ENCODE measurements around the gene AFF3.

Gene AFF3

DNA sequence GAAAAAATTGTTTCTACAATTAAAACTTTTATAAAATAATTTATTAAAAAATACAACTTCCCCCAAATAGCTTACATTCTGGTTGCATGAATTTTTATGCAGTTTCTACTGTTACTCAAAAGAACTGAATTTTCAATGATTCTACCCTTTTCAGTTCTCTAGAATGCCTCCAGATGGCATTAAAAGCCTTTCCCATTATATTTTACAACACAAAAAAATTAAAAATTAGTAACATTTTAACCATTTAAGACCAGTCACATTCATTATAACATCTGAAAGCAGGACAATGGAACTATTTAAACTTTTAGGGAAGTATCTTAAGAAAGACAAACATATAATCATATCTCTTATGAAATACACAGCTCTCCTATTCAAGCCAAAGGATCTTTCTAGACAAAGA, 416.6 kb downstream of the AFF3 start:
- no peak for DNase-seq (ENCODE audit: low read depth)
- TF ChIP-seq, protein P1, sequence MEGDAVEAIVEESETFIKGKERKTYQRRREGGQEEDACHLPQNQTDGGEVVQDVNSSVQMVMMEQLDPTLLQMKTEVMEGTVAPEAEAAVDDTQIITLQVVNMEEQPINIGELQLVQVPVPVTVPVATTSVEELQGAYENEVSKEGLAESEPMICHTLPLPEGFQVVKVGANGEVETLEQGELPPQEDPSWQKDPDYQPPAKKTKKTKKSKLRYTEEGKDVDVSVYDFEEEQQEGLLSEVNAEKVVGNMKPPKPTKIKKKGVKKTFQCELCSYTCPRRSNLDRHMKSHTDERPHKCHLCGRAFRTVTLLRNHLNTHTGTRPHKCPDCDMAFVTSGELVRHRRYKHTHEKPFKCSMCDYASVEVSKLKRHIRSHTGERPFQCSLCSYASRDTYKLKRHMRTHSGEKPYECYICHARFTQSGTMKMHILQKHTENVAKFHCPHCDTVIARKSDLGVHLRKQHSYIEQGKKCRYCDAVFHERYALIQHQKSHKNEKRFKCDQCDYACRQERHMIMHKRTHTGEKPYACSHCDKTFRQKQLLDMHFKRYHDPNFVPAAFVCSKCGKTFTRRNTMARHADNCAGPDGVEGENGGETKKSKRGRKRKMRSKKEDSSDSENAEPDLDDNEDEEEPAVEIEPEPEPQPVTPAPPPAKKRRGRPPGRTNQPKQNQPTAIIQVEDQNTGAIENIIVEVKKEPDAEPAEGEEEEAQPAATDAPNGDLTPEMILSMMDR (IDR thresholded peaks at IDR 0.05; ENCODE audit: control insufficient read depth, extremely low read depth, insufficient read depth): peak; percentile 25; the same call in 1 of the 2 replicates
- no peak overlapping the region for H3K4me3 ChIP-seq (ENCODE audit: low read depth, low read length)

DNA sequence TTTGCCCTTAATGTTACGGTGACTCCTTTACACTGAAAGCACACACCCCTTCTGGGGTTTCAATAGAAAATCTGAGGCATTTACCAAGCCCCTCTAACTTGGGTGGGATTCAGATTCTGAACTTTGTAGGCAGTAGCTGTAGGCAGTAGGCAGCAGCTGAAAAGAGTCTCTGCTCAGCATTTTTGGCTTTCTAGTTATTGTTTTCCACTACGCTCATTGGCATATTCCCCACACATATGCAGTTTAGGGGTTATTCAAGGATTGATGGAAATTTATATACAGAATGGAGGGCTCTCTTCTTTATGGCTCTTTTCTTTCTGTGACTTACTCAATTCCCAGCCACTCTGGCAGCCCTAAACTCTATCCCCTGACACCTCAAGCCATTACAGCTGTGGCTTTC, 419.9 kb downstream of the AFF3 start:
- no peak overlapping the region for H3K4me3 ChIP-seq (ENCODE audit: low read depth, low read length)
- DNase-seq (ENCODE audit: low read depth): no peak
- TF ChIP-seq, protein P1 (IDR thresholded peaks at IDR 0.05; ENCODE audit: control insufficient read depth, extremely low read depth, insufficient read depth): no peak

DNA sequence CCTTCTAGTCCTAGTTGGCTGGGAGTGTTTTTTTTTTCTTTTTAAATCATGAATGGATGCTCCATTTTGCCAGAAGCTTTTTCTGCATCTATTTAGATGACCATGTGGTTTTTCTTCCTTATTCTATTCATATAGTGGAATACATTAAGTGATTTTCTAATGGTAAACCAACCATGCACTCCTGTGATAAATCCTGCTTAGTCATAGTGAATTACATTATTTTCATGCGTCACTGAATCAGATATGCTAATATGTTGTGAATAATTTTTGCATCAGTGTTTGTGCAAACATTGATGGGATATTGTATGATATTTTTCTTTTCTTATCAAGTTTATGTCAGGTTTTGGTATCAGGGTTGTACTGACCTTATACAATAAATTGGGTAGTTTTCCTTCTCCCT, 423.3 kb downstream of the AFF3 start:
- no peak overlapping the region for H3K4me3 ChIP-seq (ENCODE audit: low read depth, low read length)
- TF ChIP-seq, protein P1 (IDR thresholded peaks at IDR 0.05; ENCODE audit: control insufficient read depth, extremely low read depth, insufficient read depth): no peak
- DNase-seq (ENCODE audit: low read depth): no peak

DNA sequence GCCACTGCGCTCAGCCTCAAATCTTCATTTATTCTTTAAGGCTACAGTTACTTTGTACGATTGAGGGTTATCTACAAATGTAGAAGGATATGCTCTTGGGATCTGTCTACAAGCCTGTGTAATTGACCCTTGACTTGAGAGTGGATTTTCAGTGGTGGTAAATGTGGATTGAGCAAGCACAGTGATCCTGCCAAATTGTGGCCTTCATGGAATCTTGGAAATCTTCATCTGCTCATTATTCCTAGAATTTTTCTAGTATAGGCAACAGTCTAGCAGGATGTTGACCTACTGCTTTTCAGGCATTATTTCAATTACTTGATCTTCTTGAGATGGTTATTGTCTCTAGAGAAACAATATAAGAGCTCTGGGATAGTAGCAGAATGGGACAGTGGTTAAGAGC, 426.4 kb downstream of the AFF3 start:
- DNase-seq (ENCODE audit: low read depth): no peak
- H3K4me3 ChIP-seq (ENCODE audit: low read depth, low read length): no peak overlapping the region
- TF ChIP-seq, protein P1 (IDR thresholded peaks at IDR 0.05; ENCODE audit: control insufficient read depth, extremely low read depth, insufficient read depth): no peak

DNA sequence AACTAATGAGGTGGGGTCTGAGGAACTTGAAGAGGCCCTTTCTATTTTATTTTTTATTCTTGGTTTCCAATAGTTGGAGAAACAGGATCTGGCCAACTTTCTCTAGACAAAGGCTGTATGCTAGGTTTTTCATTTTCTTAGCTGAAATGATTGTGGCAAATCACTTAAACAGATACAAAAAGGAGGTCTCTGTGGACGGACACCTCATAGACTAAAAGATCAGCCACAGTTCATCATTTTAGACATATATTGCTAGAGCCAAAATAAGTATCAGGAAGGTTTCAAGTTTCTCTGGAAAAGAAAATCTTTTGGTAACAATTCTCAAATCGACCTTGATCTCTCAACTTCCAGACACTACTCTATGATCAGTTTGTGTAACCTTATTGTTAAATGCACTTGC, 428.0 kb downstream of the AFF3 start:
- TF ChIP-seq, protein P1 (IDR thresholded peaks at IDR 0.05; ENCODE audit: control insufficient read depth, extremely low read depth, insufficient read depth): no peak
- DNase-seq (ENCODE audit: low read depth): no peak
- H3K4me3 ChIP-seq (ENCODE audit: low read depth, low read length): no peak overlapping the region

DNA sequence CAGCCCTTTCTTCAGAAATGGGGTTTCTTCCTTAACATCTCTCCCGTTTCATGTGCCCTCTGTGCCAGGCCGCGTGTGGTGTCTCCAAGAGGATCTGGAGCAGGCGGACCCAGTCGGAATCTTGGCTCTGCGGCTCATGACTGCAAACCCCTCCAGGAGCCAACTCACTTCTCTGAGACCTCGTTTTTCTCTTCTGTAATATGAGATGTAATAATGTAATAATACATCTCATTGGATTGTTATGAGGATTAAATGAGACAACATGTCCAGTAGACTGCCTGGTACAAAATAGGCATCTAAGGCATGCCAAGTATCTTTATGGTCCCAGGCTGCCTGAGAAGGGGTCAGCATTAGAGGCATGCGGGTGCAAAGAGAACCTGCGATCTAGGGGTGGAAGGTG, 431.2 kb downstream of the AFF3 start:
- no peak for DNase-seq (ENCODE audit: low read depth)
- TF ChIP-seq, protein P1 (IDR thresholded peaks at IDR 0.05; ENCODE audit: control insufficient read depth, extremely low read depth, insufficient read depth): no peak
- H3K4me3 ChIP-seq (ENCODE audit: low read depth, low read length): no peak overlapping the region

DNA sequence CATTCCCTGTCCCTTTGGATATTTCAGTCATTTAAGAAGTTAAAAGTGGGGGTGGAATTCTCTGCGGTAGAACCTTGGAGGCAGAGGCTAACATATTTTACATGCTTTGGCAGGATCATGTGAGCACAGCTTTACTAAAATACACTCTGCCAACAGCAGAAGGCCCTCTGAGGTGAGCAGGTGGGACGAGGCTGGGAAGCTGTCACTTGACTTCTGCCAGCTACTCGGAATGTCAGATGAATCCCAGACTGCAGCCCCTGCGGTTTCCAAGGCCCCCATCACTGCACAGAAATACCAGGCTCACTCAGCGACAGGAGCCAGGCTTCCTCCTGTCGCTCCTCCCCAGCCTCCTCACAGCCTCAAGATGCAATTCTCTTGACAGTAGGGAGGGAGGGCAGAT, 431.7 kb downstream of the AFF3 start:
- DNase-seq (ENCODE audit: low read depth): no peak
- H3K4me3 ChIP-seq (ENCODE audit: low read depth, low read length): no peak overlapping the region
- TF ChIP-seq, protein P1 (IDR thresholded peaks at IDR 0.05; ENCODE audit: control insufficient read depth, extremely low read depth, insufficient read depth): no peak

All from LNCaP clone FGC (cell line).